Small intestine (tissue), 7 donors: ENCODE measurements around the gene FAAP100. TPM values are rescaled to one million over a fixed set of nuclear protein-coding genes. Genes with fewer than 3 reads are reported as not detected.

Experiments used
- DNase-seq, 2 donors: peaks; one replicate each; pipeline versions ENCODE4 v3.0.0 to v3.0.0-alpha.2; 2013
- FAIRE-seq: peaks from 2 replicates; lab custom pipeline; 2012; peaks lifted over from hg19 to GRCh38; lab: Jason Lieb, UNC
- H3K27ac ChIP-seq, 3 donors: one replicate each; pipeline ENCODE4 v1.5.1; 2013; ENCODE audit warnings: low read length in 2 of 3, mild to moderate bottlenecking in 2 of 3, control low read depth in 1 of 3, inconsistent platforms in 1 of 3, low read depth in 1 of 3, moderate library complexity in 1 of 3
- H3K27me3 ChIP-seq, 3 donors: one replicate each; pipeline ENCODE4 v1.6.1; 2013; ENCODE audit warnings: low read length in 3 of 3, inconsistent platforms in 1 of 3; ENCODE audit not compliant: control insufficient read depth in 3 of 3, insufficient read depth in 3 of 3
- H3K36me3 ChIP-seq, 3 donors: one replicate each; pipeline ENCODE4 v1.6.1; 2013; ENCODE audit warnings: low read length in 3 of 3, inconsistent platforms in 1 of 3, low read depth in 1 of 3, mild to moderate bottlenecking in 1 of 3, moderate library complexity in 1 of 3; ENCODE audit not compliant: control insufficient read depth in 3 of 3, insufficient read depth in 2 of 3
- H3K4me1 ChIP-seq, 3 donors: one replicate each; pipeline ENCODE4 v1.6.1; 2013; ENCODE audit warnings: low read length in 2 of 3, inconsistent platforms in 1 of 3, low read depth in 1 of 3, mild to moderate bottlenecking in 1 of 3, moderate library complexity in 1 of 3; ENCODE audit not compliant: control insufficient read depth in 3 of 3, insufficient read depth in 2 of 3
- H3K4me3 ChIP-seq, 3 donors: one replicate each; pipeline ENCODE4 v1.5.1; 2013; ENCODE audit warnings: low read length in 3 of 3, control low read depth in 1 of 3, inconsistent platforms in 1 of 3, low read depth in 1 of 3, mild to moderate bottlenecking in 1 of 3, moderate library complexity in 1 of 3
- H3K9me3 ChIP-seq, 2 donors: one replicate each; pipeline ENCODE4 v1.6.1; 2013; ENCODE audit warnings: low read depth in 1 of 2, low read length in 1 of 2; ENCODE audit not compliant: control insufficient read depth in 2 of 2, insufficient read depth in 1 of 2
- WGBS, 3 donors: extraction: QIAGEN DNeasy Blood & Tissue Kit; methylation state at CpG; one replicate each; pipeline ENCODE4 v1.1.7; 2013; 5-methylcytosine and 5-hydroxymethylcytosine counted together
- polyA plus RNA-seq, 4 donors: library from polyadenylated mRNA; stranded (reverse) in 3 of 4; unstranded in 1 of 4; fragments of 200-250 nt in 3 of 4; fragments of 120-200 nt in 1 of 4; gene quantifications; one replicate each; pipeline versions ENCODE4 v1.2.1 to v1.2.3, GENCODE V29; 2013
- donor health status: healthy with polysubstance abuse.
- donor health status: control.
- donor health status: control.
- donor health status: Bipolar disorder and iron deficiency.
- donor health status: healthy.

FAAP100 gene
- polyA plus RNA-seq, 4 donors, result 23.7 to 30.2 (median 26.9) TPM

DNA sequence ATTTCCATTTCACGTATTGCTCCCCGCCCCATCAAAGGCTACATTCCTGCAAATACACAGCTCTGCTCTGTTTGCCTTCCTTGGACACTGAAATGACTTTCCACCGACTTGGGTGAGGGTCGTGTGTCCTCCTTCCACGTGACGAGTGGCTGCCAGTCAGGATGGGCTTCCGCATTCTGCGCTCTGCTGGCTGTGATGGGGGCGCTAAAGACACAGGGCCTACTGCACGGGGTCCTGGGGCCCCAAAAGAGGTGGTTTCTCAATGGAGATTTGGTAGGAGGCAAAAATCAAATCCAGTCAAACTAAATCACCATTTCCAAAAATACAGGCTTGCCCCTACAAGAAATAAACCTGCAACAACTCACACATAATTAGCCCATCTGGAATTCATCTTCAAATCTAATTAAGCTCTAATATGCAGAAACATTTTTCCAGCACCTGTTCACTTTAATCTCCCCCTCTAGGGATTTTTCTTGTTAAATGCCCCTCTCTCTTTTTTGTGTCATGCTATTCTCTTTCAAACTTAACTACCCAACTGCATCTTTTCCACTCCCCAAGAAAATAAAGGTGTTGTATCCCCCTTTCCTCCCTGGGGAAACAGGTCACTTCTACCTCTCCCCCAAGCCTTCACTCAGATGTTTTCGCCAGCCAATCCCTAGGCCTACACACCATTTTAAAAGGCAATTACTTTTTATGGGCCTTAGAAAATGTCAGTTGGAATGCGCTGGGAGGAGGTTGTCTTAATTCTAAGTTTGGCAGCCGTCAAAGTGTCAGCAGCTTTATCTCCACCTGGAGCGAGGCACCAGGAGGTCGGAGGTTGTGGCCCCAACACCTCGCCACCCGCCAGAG lies 21.9 kb upstream of the FAAP100 start:
- DNase-seq (no peak), FAIRE-seq (no peak)
- Histone ChIP-seq H3K36me3 (peaks cover 15 to 78% (median 18%) of the 10 kb centered on the region in 3 donors), H3K4me1 (no peaks in the 10 kb centered on the region), H3K27me3 (no peaks in the 10 kb centered on the region), H3K9me3 (no peaks in the 10 kb centered on the region), H3K27ac (no peak overlapping the region), H3K4me3 (no peak overlapping the region)
- 87 to 92% (median 87%) methylated on average over 17 of the region's 17 CpGs for WGBS, 3 donors

DNA sequence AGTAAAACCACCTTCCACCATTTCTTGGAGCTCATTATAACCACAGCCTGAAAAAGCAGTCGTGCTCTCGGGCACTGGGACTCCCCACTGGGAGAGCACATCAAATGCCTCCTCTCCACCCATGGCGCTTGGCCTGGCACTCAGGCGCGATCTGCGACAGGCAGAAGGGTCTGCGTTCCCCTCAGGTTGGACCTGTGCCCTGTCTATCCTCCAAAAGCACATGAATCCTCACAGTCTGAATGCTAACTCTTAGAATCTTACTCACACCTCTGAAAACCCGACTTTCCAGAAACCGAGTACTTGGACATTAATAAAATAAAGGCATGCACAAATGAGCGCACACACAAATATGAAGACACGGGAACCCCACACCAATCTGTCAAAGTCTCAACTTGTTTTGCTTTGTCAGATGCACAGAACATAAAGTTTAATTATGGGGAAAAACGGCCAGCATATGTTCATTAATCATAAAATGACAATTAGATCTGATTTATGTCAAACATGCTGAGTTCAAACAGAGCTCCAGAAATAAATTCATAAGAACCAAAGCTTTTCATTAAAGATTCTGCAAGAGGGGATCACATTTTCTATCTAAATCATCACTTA lies 20.5 kb upstream of the FAAP100 start:
- Histone ChIP-seq H3K4me1 (peaks cover 0 to 5% (median 0%) of the 10 kb centered on the region in 3 donors), H3K36me3 (peaks cover 20 to 79% (median 22%) of the 10 kb centered on the region in 3 donors), H3K9me3 (no peaks in the 10 kb centered on the region), H3K27me3 (no peaks in the 10 kb centered on the region), H3K4me3 (no peak overlapping the region), H3K27ac (no peak overlapping the region)
- 91 to 94% (median 93%) methylated on average over 12 of the region's 12 CpGs for WGBS, 3 donors
- DNase-seq (no peak), FAIRE-seq (no peak)

DNA sequence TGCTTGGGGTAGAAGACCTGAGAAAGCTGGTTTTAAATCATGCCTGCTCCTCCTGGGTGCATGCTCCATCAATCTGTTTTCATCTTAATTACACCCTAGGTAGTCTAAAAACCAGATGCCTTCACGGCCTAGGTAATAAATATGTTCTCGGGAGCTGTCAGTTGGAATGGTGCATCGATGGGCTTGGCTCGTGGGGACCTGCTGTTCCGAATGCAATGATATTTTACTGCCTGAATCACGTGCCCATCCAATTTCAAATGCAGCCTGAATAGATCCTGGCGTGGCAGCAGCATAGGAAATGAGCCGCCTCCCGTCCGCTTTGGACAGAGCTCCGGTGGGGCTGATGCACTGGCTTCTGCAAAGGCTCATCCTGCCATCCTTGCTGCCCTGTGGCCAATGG lies 18.8 kb upstream of the FAAP100 start:
- 91 to 93% (median 93%) methylated on average over 11 of the region's 11 CpGs for WGBS, 3 donors
- no peak for DNase-seq
- Histone ChIP-seq H3K4me1 (peaks cover 0 to 20% (median 0%) of the 10 kb centered on the region in 3 donors), H3K36me3 (peaks cover 18 to 80% (median 22%) of the 10 kb centered on the region in 3 donors), H3K9me3 (no peaks in the 10 kb centered on the region), H3K4me3 (no peak overlapping the region), H3K27me3 (no peaks in the 10 kb centered on the region), H3K27ac (no peak overlapping the region)
- FAIRE-seq, result no peak

DNA sequence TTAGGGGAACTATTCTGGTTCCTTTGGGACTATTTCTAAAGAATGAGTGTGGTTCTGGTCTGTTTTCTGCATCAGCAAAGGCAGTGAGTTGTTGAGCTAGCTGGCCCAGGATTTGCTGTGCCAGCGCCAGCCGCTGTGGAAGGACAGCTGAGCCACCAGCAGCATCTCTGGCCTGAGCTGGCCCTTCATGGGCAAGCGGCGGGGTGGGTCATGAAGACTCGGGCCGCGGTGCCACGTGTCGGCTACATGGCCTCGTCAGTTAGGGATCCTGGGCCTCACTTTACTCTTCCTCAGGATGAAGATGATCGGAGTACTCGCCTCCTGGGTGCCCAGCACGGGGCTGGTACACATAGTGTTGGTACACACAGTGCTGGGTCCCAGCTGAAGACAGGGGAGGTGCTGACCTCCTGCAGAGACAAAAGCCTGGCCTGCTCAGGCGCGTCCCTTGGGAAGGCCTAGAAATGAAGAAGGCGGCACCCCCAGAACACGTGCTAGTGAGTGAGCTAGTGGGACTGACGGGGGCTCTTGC lies 17.9 kb upstream of the FAAP100 start:
- FAIRE-seq, result no peak
- Histone ChIP-seq H3K9me3 (no peaks in the 10 kb centered on the region), H3K27me3 (no peaks in the 10 kb centered on the region), H3K36me3 (peaks cover 22 to 84% (median 22%) of the 10 kb centered on the region in 3 donors), H3K27ac (no peak overlapping the region), H3K4me3 (no peak overlapping the region), H3K4me1 (peaks cover 0 to 25% (median 0%) of the 10 kb centered on the region in 3 donors)
- DNase-seq, result no peak
- 97 to 98% (median 97%) methylated on average over 18 of the region's 18 CpGs for WGBS, 3 donors

DNA sequence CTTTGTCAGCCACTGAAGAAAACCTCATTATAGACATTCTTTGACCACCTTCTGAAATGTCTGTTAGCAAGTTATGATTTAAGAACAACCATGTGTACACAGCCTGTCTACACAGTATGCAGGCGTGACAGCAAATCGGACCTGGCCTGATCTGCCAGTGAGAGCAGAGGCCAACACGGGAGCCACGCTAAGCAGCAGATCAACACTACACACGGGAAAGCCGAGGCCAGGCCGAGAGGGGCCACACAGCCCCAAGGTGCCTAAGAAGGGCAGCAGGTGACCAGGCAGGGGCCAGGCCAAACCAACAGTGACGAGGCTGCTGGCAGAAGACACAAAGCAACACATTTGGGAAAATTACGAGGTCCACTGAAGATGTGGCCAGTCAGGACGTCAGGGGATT lies 16.3 kb upstream of the FAAP100 start:
- DNase-seq, result no peak
- WGBS, 3 donors, result 90 to 92% (median 90%) methylated on average over 10 of the region's 10 CpGs
- H3K27ac ChIP-seq, result peak overlapping the region in 2 of 3 donors; percentile 4 to 18
- no peaks in the 10 kb centered on the region for H3K9me3 ChIP-seq
- no peaks in the 10 kb centered on the region for H3K27me3 ChIP-seq
- H3K4me1 ChIP-seq, result peaks cover 0 to 25% (median 0%) of the 10 kb centered on the region in 3 donors
- H3K4me3 ChIP-seq, result no peak overlapping the region
- FAIRE-seq, result no peak
- H3K36me3 ChIP-seq, result peaks cover 26 to 90% (median 30%) of the 10 kb centered on the region in 3 donors

DNA sequence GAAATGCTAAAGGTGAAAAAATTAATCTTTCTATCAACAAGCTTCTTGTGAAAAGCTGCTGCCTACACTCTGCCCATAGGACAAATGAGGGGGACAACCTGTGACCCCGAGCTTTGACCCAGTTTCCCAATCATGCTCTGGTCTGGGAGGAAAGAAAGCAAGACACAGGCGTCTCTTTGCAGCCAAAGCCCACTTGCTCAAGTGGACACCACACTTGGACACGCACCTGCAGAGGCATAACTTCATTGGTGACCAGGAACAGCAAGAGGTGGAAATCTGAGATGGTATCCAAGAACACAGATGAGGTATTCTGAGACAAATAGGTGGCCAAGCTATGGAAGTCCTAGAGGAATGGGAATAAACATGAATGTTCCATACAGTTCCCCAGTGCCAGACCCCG lies 15.0 kb upstream of the FAAP100 start:
- peaks cover 0 to 25% (median 0%) of the 10 kb centered on the region in 3 donors for H3K4me1 ChIP-seq
- DNase-seq (no peak), FAIRE-seq (no peak)
- peak overlapping the region in 2 of 3 donors; percentile 56 to 82 for H3K27ac ChIP-seq
- no peaks in the 10 kb centered on the region for H3K9me3 ChIP-seq
- H3K36me3 ChIP-seq, result peaks cover 26 to 94% (median 30%) of the 10 kb centered on the region in 3 donors
- 46 to 56% (median 53%) methylated on average over 4 of the region's 4 CpGs for WGBS, 3 donors
- H3K27me3 ChIP-seq, result no peaks in the 10 kb centered on the region
- H3K4me3 ChIP-seq, result no peak overlapping the region

DNA sequence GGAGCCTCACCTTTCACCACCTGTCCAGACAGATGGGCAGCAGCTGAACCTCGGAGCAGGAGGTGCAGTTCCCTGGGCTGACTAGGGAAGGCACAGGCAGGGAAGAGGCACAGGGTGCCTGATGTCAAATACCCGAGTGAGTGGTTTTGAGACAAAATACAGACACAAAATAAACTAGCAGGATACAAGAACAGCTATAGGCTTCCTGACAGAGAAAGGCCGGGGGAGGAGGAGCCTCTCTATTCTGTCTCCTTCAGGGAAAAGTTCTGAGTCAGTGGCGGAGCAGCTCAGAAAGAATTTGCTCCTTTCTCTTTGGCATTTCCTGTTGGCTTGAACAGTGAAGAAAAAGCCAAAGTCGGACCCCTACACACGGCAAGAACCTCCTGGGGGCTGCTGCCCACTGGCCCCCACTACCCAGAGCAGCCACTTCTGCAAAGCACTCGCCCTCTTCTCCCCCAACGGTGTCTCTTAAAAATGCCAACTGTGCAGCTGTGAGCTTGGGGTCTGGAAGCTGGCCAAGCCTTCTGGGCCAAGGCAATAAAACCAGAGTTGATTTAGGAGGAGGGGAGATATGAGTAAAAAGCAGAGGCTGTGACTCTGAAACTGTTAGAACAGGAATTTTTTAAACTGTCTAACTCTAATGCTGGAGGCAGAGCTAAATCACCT lies 14.4 kb upstream of the FAAP100 start:
- DNase-seq (peak; percentile 70 to 81), FAIRE-seq (no peak)
- H3K36me3 ChIP-seq, result peaks cover 26 to 96% (median 30%) of the 10 kb centered on the region in 3 donors
- no peaks in the 10 kb centered on the region for H3K9me3 ChIP-seq
- H3K27me3 ChIP-seq, result no peaks in the 10 kb centered on the region
- WGBS, 3 donors, result 10 to 19% (median 12%) methylated on average over 8 of the region's 8 CpGs
- H3K4me3 ChIP-seq, result no peak overlapping the region
- peaks cover 0 to 25% (median 0%) of the 10 kb centered on the region in 3 donors for H3K4me1 ChIP-seq
- H3K27ac ChIP-seq, result peak overlapping the region in 2 of 3 donors; percentile 56 to 82

DNA sequence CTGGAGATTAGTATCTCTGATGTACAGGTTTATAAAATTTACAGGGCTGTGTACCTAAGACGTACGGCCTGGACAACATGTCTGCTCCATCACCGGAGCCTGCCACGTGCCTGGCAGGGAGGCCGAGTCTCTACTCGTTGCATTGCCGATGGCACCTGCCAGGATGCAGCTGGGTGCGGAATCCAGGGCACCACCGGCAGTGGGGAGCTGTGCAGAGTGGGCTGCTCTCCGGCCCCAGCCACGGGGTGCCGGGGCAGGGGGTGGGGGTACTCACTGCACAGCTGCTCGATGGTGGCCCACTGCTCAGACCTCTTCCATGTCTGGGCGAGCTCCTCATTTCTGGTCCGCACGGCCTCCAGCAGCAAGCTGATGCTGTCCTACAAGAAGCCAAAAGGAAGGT lies 13.1 kb upstream of the FAAP100 start:
- no peaks in the 10 kb centered on the region for H3K9me3 ChIP-seq
- peaks cover 20 to 94% (median 24%) of the 10 kb centered on the region in 3 donors for H3K36me3 ChIP-seq
- WGBS, 3 donors, result 95 to 97% (median 96%) methylated on average over 16 of the region's 16 CpGs
- H3K27ac ChIP-seq, result no peak overlapping the region
- FAIRE-seq (no peak), DNase-seq (no peak)
- H3K27me3 ChIP-seq, result no peaks in the 10 kb centered on the region
- no peak overlapping the region for H3K4me3 ChIP-seq
- peaks cover 0 to 25% (median 0%) of the 10 kb centered on the region in 3 donors for H3K4me1 ChIP-seq
